Epithelial cell of esophagus (primary cell): ENCODE data around the gene DNAH8.

ENCODE experiments used
- DNase-seq: peaks from one replicate; pipeline ENCODE4 v3.0.0; 2010; ENCODE audit warnings: low read depth
- H3K4me3 ChIP-seq: 2 replicates; pipeline ENCODE4 v1.5.1; 2011; ENCODE audit warnings: mild to moderate bottlenecking, low read length, control low read depth
- CTCF ChIP-seq: IDR thresholded peaks from 2 replicates; pipeline ENCODE4 v1.5.1; 2011; ENCODE audit warnings: low read depth, mild to moderate bottlenecking, low read length, control low read depth, inconsistent platforms; ENCODE audit not compliant: insufficient read depth; ENCODE audit errors: missing control alignments

DNAH8 gene

GRCh38 chr6:39053016-39053624 is 338.0 kb downstream of the DNAH8 start:
- no peak overlapping the region for H3K4me3 ChIP-seq
- DNase-seq, result no peak
- TF ChIP-seq CTCF, result no peak

- TF ChIP-seq CTCF, result no peak
- no peak for DNase-seq
- H3K4me3 ChIP-seq, result no peak overlapping the region
Measured at GRCh38 chr6:39053854-39054576, 338.9 kb downstream of the DNAH8 start.

GRCh38 chr6:39054577-39055142 is 339.5 kb downstream of the DNAH8 start:
- no peak overlapping the region for H3K4me3 ChIP-seq
- no peak for TF ChIP-seq CTCF

GRCh38 chr6:39055661-39056060 is 340.6 kb downstream of the DNAH8 start:
- TF ChIP-seq CTCF, result no peak
- no peak overlapping the region for H3K4me3 ChIP-seq
- DNase-seq, result no peak

More at GRCh38 chr6:39054577-39055142, 339.5 kb downstream of the DNAH8 start:
- no peak for DNase-seq

- H3K4me3 ChIP-seq, result no peak overlapping the region
- no peak for TF ChIP-seq CTCF
- no peak for DNase-seq
Measured at GRCh38 chr6:39056191-39056590, 341.1 kb downstream of the DNAH8 start.

- TF ChIP-seq CTCF, result no peak
- no peak overlapping the region for H3K4me3 ChIP-seq
- DNase-seq, result no peak
Measured at GRCh38 chr6:39056681-39057080, 341.6 kb downstream of the DNAH8 start.
